H1 (cell line): Measurements from ENCODE around the gene CDC42EP2. TPM values are rescaled to one million over a fixed set of nuclear protein-coding genes. Genes with fewer than 3 reads are reported as not detected.

ENCODE experiments used
- CTCF ChIA-PET: fragments of 300-600 bp; sonication (Branson Sonifier 250); formaldehyde crosslinking; loops from one replicate; lab custom pipeline; 2021; ENCODE audit not compliant: partially characterized antibody; lab: Charles Lee
- POLR2A ChIA-PET: fragments of 300-600 bp; sonication (Branson Sonifier 250); formaldehyde crosslinking; loops from one replicate; lab custom pipeline; 2021; ENCODE audit warnings: inconsistent platforms; ENCODE audit not compliant: partially characterized antibody; lab: Charles Lee
- DNase-seq, 2 experiments: peaks; one replicate each; pipeline versions ENCODE4 v3.0.0 to v3.0.0-alpha.2; 2010 to 2022; ENCODE audit warnings: low spot score in 2 of 2, low read depth in 1 of 2, mixed read lengths in 1 of 2
- FAIRE-seq: peaks from 2 replicates; lab custom pipeline; 2011; peaks lifted over from hg19 to GRCh38; lab: Jason Lieb, UNC
- H2AFZ ChIP-seq: 2 replicates; pipeline ENCODE4 v1.8.1; 2012; ENCODE audit warnings: low read length, inconsistent platforms
- H2AK5ac ChIP-seq: 2 replicates; pipeline ENCODE4 v1.6.1; 2013; ENCODE audit warnings: low read depth, low read length
- H2BK120ac ChIP-seq: replicated peaks from 2 replicates; pipeline ENCODE3; 2013; ENCODE audit warnings: low read depth, low read length, inconsistent platforms
- H2BK12ac ChIP-seq: 2 replicates; pipeline ENCODE4 v1.6.1; 2013; ENCODE audit warnings: low read depth, low read length
- H2BK15ac ChIP-seq: 2 replicates; pipeline ENCODE4 v1.6.1; 2013; ENCODE audit warnings: low read length
- H2BK20ac ChIP-seq: 2 replicates; pipeline ENCODE4 v1.6.1; 2013; ENCODE audit warnings: low read length
- H2BK5ac ChIP-seq: 2 replicates; pipeline ENCODE4 v1.6.1; 2013; ENCODE audit warnings: low read depth, low read length
- H3K14ac ChIP-seq: 2 replicates; pipeline ENCODE4 v1.6.1; 2013; ENCODE audit warnings: inconsistent platforms; ENCODE audit not compliant: insufficient read length
- H3K18ac ChIP-seq: 2 replicates; pipeline ENCODE4 v1.6.1; 2013; ENCODE audit warnings: low read length; ENCODE audit errors: extremely low read depth
- H3K23ac ChIP-seq: 2 replicates; pipeline ENCODE4 v1.6.1; 2013; ENCODE audit warnings: inconsistent platforms; ENCODE audit not compliant: insufficient read length
- H3K23me2 ChIP-seq: 2 replicates; pipeline ENCODE4 v1.6.1; 2013; ENCODE audit warnings: low read depth, low read length
- H3K27ac ChIP-seq: 2 replicates; pipeline ENCODE4 v1.6.1; 2011; ENCODE audit warnings: low read depth, low read length, inconsistent platforms
- H3K27me3 ChIP-seq, 4 experiments: replicated peaks in 1 of 4; 1 replicate in 1 of 4; 2 replicates in 3 of 4; pipeline versions ENCODE4 v1.6.1 to v1.8.1; 2011 to 2013; ENCODE audit warnings: low read length in 3 of 4, mild to moderate bottlenecking in 3 of 4, inconsistent platforms in 2 of 4, mixed read lengths in 2 of 4, moderate library complexity in 1 of 4; ENCODE audit not compliant: control insufficient read depth in 3 of 4, insufficient read depth in 3 of 4; ENCODE audit errors: extremely low read depth in 1 of 4
- H3K36me3 ChIP-seq, 4 experiments: 2 replicates each; pipeline versions ENCODE4 v1.6.1 to v1.8.1; 2011 to 2013; ENCODE audit warnings: mild to moderate bottlenecking in 4 of 4, low read length in 3 of 4, moderate library complexity in 2 of 4, control low read depth in 1 of 4, inconsistent platforms in 1 of 4; ENCODE audit not compliant: insufficient read depth in 4 of 4, control insufficient read depth in 2 of 4
- H3K4ac ChIP-seq: replicated peaks from 2 replicates; pipeline ENCODE3; 2013; ENCODE audit warnings: low read length, low read depth, mixed read lengths, inconsistent platforms; ENCODE audit not compliant: insufficient read length
- H3K4me1 ChIP-seq, 4 experiments: replicated peaks in 1 of 4; 1 replicate in 1 of 4; 2 replicates in 3 of 4; pipeline versions ENCODE4 v1.6.1 to v1.8.1; 2011 to 2013; ENCODE audit warnings: low read length in 3 of 4, inconsistent platforms in 2 of 4, mixed read lengths in 1 of 4; ENCODE audit not compliant: insufficient read depth in 4 of 4, control insufficient read depth in 3 of 4
- H3K4me2 ChIP-seq, 2 experiments: 2 replicates each; pipeline versions ENCODE4 v1.6.1 to v1.8.1; 2011 to 2013; ENCODE audit warnings: low read depth in 2 of 2, low read length in 2 of 2, control low read depth in 1 of 2, inconsistent platforms in 1 of 2, mild to moderate bottlenecking in 1 of 2; ENCODE audit not compliant: insufficient read depth in 1 of 2
- H3K4me3 ChIP-seq, 4 experiments: fragments of 200-600, 300-600 bp in 1 of 4; sonication (generic), shearing (Covaris generic), sonication (Bioruptor Twin) in 1 of 4; 2 replicates each; pipeline versions ENCODE4 v1.5.1 to v1.8.1; 2011 to 2016; ENCODE audit warnings: low read length in 4 of 4, low read depth in 3 of 4, control low read depth in 2 of 4, inconsistent platforms in 2 of 4, mild to moderate bottlenecking in 2 of 4, mixed read lengths in 1 of 4, moderate library complexity in 1 of 4; ENCODE audit not compliant: insufficient read depth in 2 of 4; ENCODE audit errors: extremely low read depth in 1 of 4
- H3K56ac ChIP-seq: replicated peaks from 2 replicates; pipeline ENCODE3; 2013; ENCODE audit warnings: low read depth, mild to moderate bottlenecking, mixed read lengths, low read length, inconsistent platforms; ENCODE audit not compliant: insufficient read length
- H3K79me1 ChIP-seq: 2 replicates; pipeline ENCODE4 v1.6.1; 2013; ENCODE audit warnings: low read depth, low read length, control low read depth
- H3K79me2 ChIP-seq, 2 experiments: 2 replicates each; pipeline versions ENCODE4 v1.6.1 to v1.8.1; 2012 to 2013; ENCODE audit warnings: low read length in 2 of 2, mild to moderate bottlenecking in 2 of 2, inconsistent platforms in 1 of 2; ENCODE audit not compliant: insufficient read depth in 2 of 2, control insufficient read depth in 1 of 2
- H3K9ac ChIP-seq, 4 experiments: replicated peaks in 1 of 4; 1 replicate in 1 of 4; 2 replicates in 3 of 4; pipeline versions ENCODE4 v1.6.1 to v1.8.1; 2011 to 2013; ENCODE audit warnings: low read depth in 3 of 4, low read length in 3 of 4, control low read depth in 2 of 4, mild to moderate bottlenecking in 2 of 4, moderate library complexity in 2 of 4, inconsistent platforms in 1 of 4; ENCODE audit errors: extremely low read depth in 1 of 4
- H3K9me3 ChIP-seq, 2 experiments: 2 replicates each; pipeline versions ENCODE4 v1.6.1 to v1.8.1; 2012 to 2013; ENCODE audit warnings: mild to moderate bottlenecking in 2 of 2, moderate library complexity in 2 of 2, control low read depth in 1 of 2, inconsistent platforms in 1 of 2, low read depth in 1 of 2, low read length in 1 of 2, mixed read lengths in 1 of 2; ENCODE audit not compliant: insufficient read depth in 2 of 2
- H4K20me1 ChIP-seq, 2 experiments: replicated peaks in 1 of 2; 2 replicates each; pipeline versions ENCODE3 to v1.8.1; 2011 to 2013; ENCODE audit warnings: inconsistent platforms in 2 of 2, low read length in 2 of 2, mild to moderate bottlenecking in 1 of 2; ENCODE audit not compliant: insufficient read depth in 2 of 2, control insufficient read depth in 1 of 2
- H4K5ac ChIP-seq: 2 replicates; pipeline ENCODE4 v1.6.1; 2013; ENCODE audit warnings: low read length, low read depth, mixed read lengths, inconsistent platforms; ENCODE audit not compliant: insufficient read length
- H4K8ac ChIP-seq: 2 replicates; pipeline ENCODE4 v1.8.0; 2013; ENCODE audit warnings: mild to moderate bottlenecking, moderate library complexity, low read length, inconsistent platforms; ENCODE audit not compliant: insufficient read depth; ENCODE audit errors: extremely low read depth
- H4K91ac ChIP-seq: replicated peaks from 2 replicates; pipeline ENCODE3; 2013; ENCODE audit warnings: low read length, mixed read lengths, inconsistent platforms; ENCODE audit not compliant: insufficient read length
- CEBPB ChIP-seq: IDR thresholded peaks from 2 replicates; pipeline ENCODE4 v1.6.1; 2012; ENCODE audit warnings: low read depth, low read length
- GTF2F1 ChIP-seq: IDR thresholded peaks from 2 replicates; pipeline ENCODE4 v1.6.1; 2012; ENCODE audit warnings: low read depth, low read length, improper control_type of control experiment, borderline replicate concordance
- POLR2AphosphoS5 ChIP-seq: IDR thresholded peaks from 2 replicates; pipeline ENCODE4 v1.6.1; 2011; ENCODE audit warnings: low read depth, low read length
- SIN3A ChIP-seq, 2 experiments: IDR thresholded peaks in 1 of 2; conservative IDR thresholded peaks in 1 of 2; 2 replicates each; pipeline ENCODE4 v1.6.1; 2011 to 2012; ENCODE audit warnings: low read length in 2 of 2, improper control_type of control experiment in 1 of 2, low read depth in 1 of 2, mild to moderate bottlenecking in 1 of 2
- SP4 ChIP-seq: IDR thresholded peaks from 2 replicates; pipeline ENCODE4 v1.6.1; 2012; ENCODE audit warnings: low read length, inconsistent platforms
- WGBS, 2 experiments: shearing (Covaris generic) in 1 of 2; methylation state at CpG; one replicate each; pipeline versions ENCODE4 v1.1.6 to v1.1.7; 2013 to 2015; ENCODE audit warnings: low lambda C conversion rate in 2 of 2, mixed read lengths in 2 of 2, inconsistent platforms in 1 of 2, low coverage in 1 of 2, missing lambda C conversion rate in 1 of 2; ENCODE audit not compliant: insufficient replicate concordance in 2 of 2, insufficient coverage in 1 of 2, insufficient read length in 1 of 2; ENCODE audit errors: extremely low coverage in 1 of 2, missing lambda C conversion rate in 1 of 2; 5-methylcytosine and 5-hydroxymethylcytosine counted together
- polyA plus RNA-seq, 7 experiments: library from polyadenylated mRNA; depleted of rRNA in 3 of 7; stranded (reverse) in 5 of 7; unstranded in 2 of 7; fragments of >200 nt in 5 of 7; fragments of 200-250 nt in 2 of 7; gene quantifications; 1 replicate in 5 of 7; 2 replicates in 1 of 7; 4 replicates in 1 of 7; pipeline versions ENCODE4 v1.2.1 to v1.2.3, GENCODE V29; 2011 to 2013; ENCODE audit warnings: missing spikeins in 2 of 7, mixed read lengths in 2 of 7
- total RNA-seq: library from RNA; stranded (reverse); fragmentation: NEBNext Ultra II Directional; extraction: Animal tissue kit (Norgen Biotek cat#: 25700); gene quantifications from 2 replicates; pipeline ENCODE4 v1.2.1, GENCODE V29; 2021

CDC42EP2 gene
- total and polyA plus RNA-seq, 2 of the 8 experiments (the other 6 are each of a cell fraction or from before 2014, with no cell fraction given) = 11.8 to 13.3 TPM

DNA sequence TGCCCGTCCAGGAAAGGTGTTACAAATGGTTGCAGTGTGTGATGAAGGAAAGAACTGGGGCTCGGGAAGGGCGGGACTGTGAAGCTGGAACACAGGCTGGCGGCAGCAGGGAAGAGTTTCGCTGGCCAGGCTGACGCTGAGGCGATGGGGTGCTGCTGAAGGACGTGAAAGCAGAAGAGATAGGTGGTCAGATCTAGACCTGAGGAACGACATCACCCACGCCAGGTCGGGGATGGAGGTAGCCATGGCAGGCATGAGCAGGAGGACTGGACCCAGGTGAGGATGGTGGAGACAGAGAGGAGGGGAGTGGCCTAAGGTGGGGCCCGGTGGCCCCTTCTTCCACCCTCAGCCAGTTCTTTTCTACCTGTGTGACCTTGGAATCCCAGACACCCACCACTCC lies 9.1 kb downstream of the CDC42EP2 start:
- no peak overlapping the region for H3K56ac ChIP-seq

More for the DNA sequence above, 9.1 kb downstream of the CDC42EP2 start:
- H4K5ac ChIP-seq = no peak overlapping the region
- POLR2A ChIA-PET = interaction anchor here (0.8 to 20.9 kb wide), 6 partner anchors 9 to 112 kb away, joined by 3 to 208 read pairs (median 4); partner anchors contain the start of genes CDC42EP2 and DPF2
- no peak overlapping the region for H4K91ac ChIP-seq
- H2BK20ac ChIP-seq = no peak overlapping the region
- DNase-seq = no peak
- peaks cover 9 to 16% of the 10 kb centered on the region in 2 experiments for H4K20me1 ChIP-seq
- no peaks in the 10 kb centered on the region; a peak in 2 of 7 replicates for H3K4me1 ChIP-seq
- H3K79me1 ChIP-seq = peaks cover 12% of the 10 kb centered on the region
- no peak overlapping the region for H2BK5ac ChIP-seq
- H3K36me3 ChIP-seq = peaks cover 0 to 17% (median 7%) of the 10 kb centered on the region in 4 experiments; a peak in 7 of 8 replicates
- peak overlapping the region; percentile 45; the same call in 1 of the 2 replicates for H4K8ac ChIP-seq
- H2BK15ac ChIP-seq = no peak overlapping the region
- no peak for FAIRE-seq
- no peaks in the 10 kb centered on the region for H3K9me3 ChIP-seq
- H2BK120ac ChIP-seq = no peak overlapping the region
- no peak overlapping the region for H3K23ac ChIP-seq
- no peaks in the 10 kb centered on the region for H3K27me3 ChIP-seq
- H3K9ac ChIP-seq = no peak overlapping the region
- no peak overlapping the region for H2AFZ ChIP-seq
- H3K4ac ChIP-seq = no peak overlapping the region
- TF ChIP-seq CEBPB (no peak), GTF2F1 (no peak), POLR2AphosphoS5 (peak; percentile 28; the same call in 1 of the 2 replicates), SP4 (no peak), SIN3A (conservative IDR thresholded peaks at IDR 0.05 in 1 of 2, IDR thresholded peaks at IDR 0.05 in 1 of 2; ENCODE audit: low read depth in 1 of 2, low read length in 2 of 2) (no peak)
- H3K79me2 ChIP-seq = peaks cover 0 to 7% of the 10 kb centered on the region in 2 experiments; a peak in 2 of 4 replicates
- CTCF ChIA-PET = interaction anchor here (0.6 to 52.8 kb wide), 3 partner anchors 7 to 145 kb away, joined by 3 to 1179 read pairs (median 20); no protein-coding TSS in a partner anchor
- no peak overlapping the region for H2AK5ac ChIP-seq
- H3K27ac ChIP-seq = no peak overlapping the region
- H3K18ac ChIP-seq = no peak overlapping the region
- no peak overlapping the region for H3K4me2 ChIP-seq
- H3K4me3 ChIP-seq = no peak overlapping the region
- WGBS, 2 experiments = 88% methylated on average over 12 of the region's 12 CpGs; no CpG with 5 or more reads in 1 of the 2 experiments
- H2BK12ac ChIP-seq = no peak overlapping the region
- no peak overlapping the region for H3K14ac ChIP-seq
- H3K23me2 ChIP-seq = no peaks in the 10 kb centered on the region
